GM23338 (cell line): ENCODE results near the gene SLX4IP. TPM values are rescaled to one million over a fixed set of nuclear protein-coding genes. Genes with fewer than 3 reads are reported as not detected.

Experiments
- ATAC-seq: fragments of 200-7000 bp; cut with Tn5 transposase; 3 replicates; pipeline ENCODE4 v1.9.1; 2020
- DNase-seq: peaks from one replicate; pipeline ENCODE4 v3.0.0-alpha.2; 2015; ENCODE audit warnings: low spot score
- H2AFZ ChIP-seq: fragments of 200-600 bp; sonication (generic); 2 replicates; pipeline ENCODE4 v1.8.0; 2016; ENCODE audit warnings: antibody characterized with exemption, mild to moderate bottlenecking, moderate library complexity
- H3F3A ChIP-seq: fragments of 200-600 bp; sonication (generic); replicated peaks from 2 replicates; pipeline ENCODE4 v1.8.0; 2017; ENCODE audit warnings: antibody characterized with exemption, mixed run types, low read depth
- H3K27ac ChIP-seq: fragments of 200-600 bp; sonication (generic); 2 replicates; pipeline ENCODE4 v1.6.1; 2016; ENCODE audit warnings: low read depth
- H3K27me3 ChIP-seq: fragments of 200-600 bp; sonication (generic); 2 replicates; pipeline ENCODE4 v1.8.0; 2016; ENCODE audit warnings: mild to moderate bottlenecking, mixed run types, moderate library complexity; ENCODE audit not compliant: insufficient read depth
- H3K36me3 ChIP-seq: fragments of 200-600 bp; sonication (generic); 2 replicates; pipeline ENCODE4 v1.8.0; 2016; ENCODE audit warnings: mild to moderate bottlenecking; ENCODE audit not compliant: insufficient read depth
- H3K4me1 ChIP-seq: fragments of 200-600 bp; sonication (generic); 2 replicates; pipeline ENCODE4 v1.8.0; 2016; ENCODE audit warnings: mild to moderate bottlenecking, moderate library complexity; ENCODE audit not compliant: insufficient read depth
- H3K4me2 ChIP-seq: fragments of 200-600 bp; sonication (generic); 2 replicates; pipeline ENCODE4 v1.7.1; 2017; ENCODE audit warnings: mixed run types
- H3K4me3 ChIP-seq: fragments of 200-600 bp; sonication (generic); 2 replicates; pipeline ENCODE4 v1.6.1; 2016; ENCODE audit warnings: mixed run types
- H3K79me2 ChIP-seq: fragments of 200-600 bp; sonication (generic); replicated peaks from 2 replicates; pipeline ENCODE4 v1.8.0; 2017; ENCODE audit warnings: mild to moderate bottlenecking; ENCODE audit not compliant: insufficient read depth
- H3K9me2 ChIP-seq: fragments of 200-600 bp; sonication (generic); 2 replicates; pipeline ENCODE4 v1.8.0; 2017; ENCODE audit not compliant: insufficient read depth
- H4K20me1 ChIP-seq: fragments of 200-600 bp; sonication (generic); replicated peaks from 2 replicates; pipeline ENCODE4 v1.8.0; 2017; ENCODE audit warnings: mild to moderate bottlenecking; ENCODE audit not compliant: insufficient read depth
- H3K27ac Mint-ChIP-seq: 2 replicates; pipeline ENCODE4 v1.8.0; 2020; ENCODE audit warnings: inconsistent platforms, mild to moderate bottlenecking, moderate library complexity, mixed read lengths
- H3K27me3 Mint-ChIP-seq: 3 replicates; pipeline ENCODE4 v1.8.0; 2022; ENCODE audit warnings: low read depth, mild to moderate bottlenecking, moderate library complexity, mixed read lengths, inconsistent platforms; ENCODE audit not compliant: insufficient read depth, poor library complexity
- H3K36me3 Mint-ChIP-seq: 3 replicates; pipeline ENCODE4 v1.8.0; 2021; ENCODE audit warnings: low read depth, mild to moderate bottlenecking, inconsistent platforms, moderate library complexity, mixed read lengths
- H3K4me1 Mint-ChIP-seq: 3 replicates; pipeline ENCODE4 v1.8.0; 2020; ENCODE audit warnings: mild to moderate bottlenecking, inconsistent platforms, mixed read lengths
- H3K4me3 Mint-ChIP-seq: 3 replicates; pipeline ENCODE4 v1.8.0; 2021; ENCODE audit warnings: moderate library complexity, mild to moderate bottlenecking, inconsistent platforms, mixed read lengths
- H3K9me3 Mint-ChIP-seq: 3 replicates; pipeline ENCODE4 v1.8.0; 2020; ENCODE audit warnings: moderate library complexity, mild to moderate bottlenecking, inconsistent platforms, mixed read lengths
- CREB1 ChIP-seq: fragments of 250-450 bp; sonication (Bioruptor Pico); IDR thresholded peaks from 2 replicates; pipeline ENCODE4 v1.5.0; 2020; ENCODE audit warnings: low read depth, mild to moderate bottlenecking, moderate library complexity
- CTCF ChIP-seq, 2 experiments: fragments of 200-600 bp in 1 of 2; sonication (generic) in 1 of 2; conservative IDR thresholded peaks; 2 replicates each; pipeline versions ENCODE4 v1.5.1 to v1.6.1; 2016 to 2017; ENCODE audit warnings: antibody characterized with exemption in 2 of 2, low read depth in 2 of 2, mild to moderate bottlenecking in 2 of 2, moderate library complexity in 1 of 2
- ETS1 ChIP-seq: IDR thresholded peaks from 2 replicates; pipeline ENCODE4 v1.6.1; 2016; ENCODE audit warnings: antibody characterized with exemption
- EZH2phosphoT487 ChIP-seq: fragments of 200-600 bp; sonication (generic); IDR thresholded peaks from one replicate; pipeline ENCODE4 v1.8.1; 2018; ENCODE audit warnings: antibody characterized with exemption; ENCODE audit not compliant: unreplicated experiment
- STAT1 ChIP-seq: IDR thresholded peaks from one replicate; pipeline ENCODE4 v1.6.1; 2016; ENCODE audit warnings: antibody characterized with exemption; ENCODE audit not compliant: unreplicated experiment
- ZNF114 ChIP-seq: fragments of 250-450 bp; sonication (Bioruptor Pico); IDR thresholded peaks from 2 replicates; pipeline ENCODE4 v1.5.0; 2020; ENCODE audit warnings: mild to moderate bottlenecking, moderate library complexity
- ZNF331 ChIP-seq: fragments of 250-450 bp; sonication (Bioruptor Pico); IDR thresholded peaks from 2 replicates; pipeline ENCODE4 v1.5.0; 2020; ENCODE audit warnings: low read depth, mild to moderate bottlenecking, moderate library complexity
- polyA plus RNA-seq: library from polyadenylated mRNA; unstranded; fragments of >200 nt; fragmentation: Nextera tagmentation; extraction: Ambion mirVana; gene quantifications from 2 replicates; pipeline ENCODE4 v1.2.1, GENCODE V29; 2016
- total RNA-seq: library from RNA; depleted of rRNA; stranded (reverse); fragments of >200 nt; shearing (Covaris generic); gene quantifications from 2 replicates; pipeline ENCODE4 v1.2.3, GENCODE V29; 2014

Gene SLX4IP
- total and polyA plus RNA-seq, 2 experiments from 2014 or later, result 9.1 to 9.8 TPM

GRCh38 chr20:10502098-10502526 is 67.0 kb downstream of the SLX4IP start (continued):
- TF ChIP-seq CREB1 (CRISPR knock-in tag) (no peak), ETS1 (no peak), STAT1 (no peak), ZNF114 (no peak), EZH2phosphoT487 (no peak), CTCF (conservative IDR thresholded peaks at IDR 0.05; ENCODE audit: low read depth in 2 of 2) (no peak)

GRCh38 chr20:10504608-10504993 is 69.5 kb downstream of the SLX4IP start:
- H3K4me1 Mint-ChIP-seq, result peaks cover 52% of the 10 kb centered on the region
- Histone ChIP-seq H3K9me2 (no peaks in the 10 kb centered on the region), H3K36me3 (no peaks in the 10 kb centered on the region), H3K27me3 (no peaks in the 10 kb centered on the region), H3K79me2 (peaks cover 28% of the 10 kb centered on the region), H3K4me2 (no peak overlapping the region), H3K27ac (no peak overlapping the region), H2AFZ (no peak overlapping the region), H3K4me1 (peaks cover 23% of the 10 kb centered on the region), H3F3A (no peaks in the 10 kb centered on the region), H3K4me3 (no peak overlapping the region), H4K20me1 (no peaks in the 10 kb centered on the region)
- ATAC-seq (no peak), DNase-seq (no peak)
- no peaks in the 10 kb centered on the region for H3K27me3 Mint-ChIP-seq
- H3K27ac Mint-ChIP-seq, result no peak overlapping the region
- no peak for TF ChIP-seq CTCF (conservative IDR thresholded peaks at IDR 0.05; ENCODE audit: low read depth in 2 of 2)
- TF ChIP-seq EZH2phosphoT487, result no peak
- TF ChIP-seq CREB1 (CRISPR knock-in tag), result no peak
- TF ChIP-seq ZNF331 (CRISPR knock-in tag), result no peak
- TF ChIP-seq ETS1, result no peak
- no peak for TF ChIP-seq STAT1
- no peaks in the 10 kb centered on the region for H3K9me3 Mint-ChIP-seq
- no peak overlapping the region for H3K4me3 Mint-ChIP-seq
- H3K36me3 Mint-ChIP-seq, result no peaks in the 10 kb centered on the region
